Natural killer cell (primary cell): ENCODE measurements around the gene CTDSP2. TPM values are rescaled to one million over a fixed set of nuclear protein-coding genes. Genes with fewer than 3 reads are reported as not detected.

Experiments used
- ATAC-seq, 3 donors: fragments of 150-1000 bp in 2 of 3; fragments of 200-7000 bp in 1 of 3; cut with Tn5 transposase; 1 replicate in 1 of 3; 2 replicates in 2 of 3; pipeline ENCODE4 v1.10.0; 2021; ENCODE audit warnings: mild to moderate bottlenecking in 2 of 3, moderate library complexity in 2 of 3
- DNase-seq, 2 donors: peaks; one replicate each; pipeline versions ENCODE4 v3.0.0 to v3.0.0-alpha.2; 2013 to 2021; ENCODE audit warnings: mixed read lengths in 1 of 2
- H3K27ac ChIP-seq: one replicate; pipeline ENCODE4 v1.5.1; 2013; ENCODE audit warnings: mild to moderate bottlenecking, low read length
- H3K27me3 ChIP-seq: one replicate; pipeline ENCODE4 v1.6.1; 2013; ENCODE audit warnings: low read length; ENCODE audit not compliant: control insufficient read depth, insufficient read depth
- H3K36me3 ChIP-seq: one replicate; pipeline ENCODE4 v1.6.1; 2013; ENCODE audit warnings: low read length; ENCODE audit not compliant: control insufficient read depth, insufficient read depth
- H3K4me1 ChIP-seq: one replicate; pipeline ENCODE4 v1.6.1; 2013; ENCODE audit warnings: low read length; ENCODE audit not compliant: control insufficient read depth, insufficient read depth
- H3K4me3 ChIP-seq: one replicate; pipeline ENCODE4 v1.5.1; 2013; ENCODE audit warnings: low read length
- H3K9me3 ChIP-seq: one replicate; pipeline ENCODE4 v1.6.1; 2013; ENCODE audit warnings: low read length; ENCODE audit not compliant: control insufficient read depth, insufficient read depth
- H3K27ac Mint-ChIP-seq, 2 donors: one replicate each; pipeline ENCODE4 v1.8.0; 2022; ENCODE audit warnings: mild to moderate bottlenecking in 2 of 2, mixed read lengths in 2 of 2, moderate library complexity in 1 of 2
- H3K27me3 Mint-ChIP-seq, 2 donors: one replicate each; pipeline ENCODE4 v1.8.0; 2022; ENCODE audit warnings: low read depth in 2 of 2, mixed read lengths in 2 of 2
- H3K36me3 Mint-ChIP-seq: one replicate; pipeline ENCODE4 v1.8.0; 2022; ENCODE audit warnings: mixed read lengths
- H3K4me1 Mint-ChIP-seq, 2 donors: one replicate each; pipeline ENCODE4 v1.8.0; 2022; ENCODE audit warnings: mixed read lengths in 2 of 2
- H3K4me3 Mint-ChIP-seq: one replicate; pipeline ENCODE4 v1.8.0; 2022; ENCODE audit warnings: mild to moderate bottlenecking, moderate library complexity, mixed read lengths
- H3K9me3 Mint-ChIP-seq, 2 donors: one replicate each; pipeline ENCODE4 v1.8.0; 2022; ENCODE audit warnings: mixed read lengths in 2 of 2
- CTCF ChIP-seq: fragments of 200-600 bp; IDR thresholded peaks from one replicate; pipeline ENCODE4 v1.8.0; 2022; ENCODE audit warnings: antibody characterized with exemption
- WGBS: methylation state at CpG from one replicate; pipeline ENCODE4 v1.1.7; 2013; ENCODE audit warnings: missing lambda C conversion rate; ENCODE audit not compliant: insufficient coverage; 5-methylcytosine and 5-hydroxymethylcytosine counted together
- intact Hi-C: fragments of 100-400 bp; cut with micrococcal nuclease; formaldehyde crosslinking; loops from one replicate; pipeline ENCODE4 v1.14.2; 2022
- total RNA-seq, 4 donors: library from RNA; stranded (reverse); fragments of 120-200 nt in 1 of 4; gene quantifications; one replicate each; pipeline versions ENCODE4 v1.2.3 to v1.2.4, GENCODE V29; 2013 to 2022

The CTDSP2 gene
- total RNA-seq, 3 donors from 2014 or later (not counting 1 experiment from before 2014, with no cell fraction given) = 93.8 to 135 (median 123) TPM

- 92% methylated on average over 1 of the region's 4 CpGs for WGBS
- no peak overlapping the region for H3K4me3 Mint-ChIP-seq
- Histone ChIP-seq H3K27me3 (no peaks in the 10 kb centered on the region), H3K4me1 (peaks cover 74% of the 10 kb centered on the region), H3K27ac (no peak overlapping the region), H3K9me3 (no peaks in the 10 kb centered on the region), H3K4me3 (no peak overlapping the region), H3K36me3 (no peaks in the 10 kb centered on the region)
- no peaks in the 10 kb centered on the region for H3K9me3 Mint-ChIP-seq
- peaks cover 79 to 81% of the 10 kb centered on the region in 2 donors for H3K4me1 Mint-ChIP-seq
- H3K27me3 Mint-ChIP-seq = no peaks in the 10 kb centered on the region
- no peak for ATAC-seq
- TF ChIP-seq CTCF = no peak
- DNase-seq = no peak
- intact Hi-C loops = no loop called here
- no peaks in the 10 kb centered on the region for H3K36me3 Mint-ChIP-seq
- peak overlapping the region; percentile 17 to 95 for H3K27ac Mint-ChIP-seq
These were observed 5.1 kb downstream of the CTDSP2 start for GRCh38 chr12:57841445-57841844.

- peak overlapping the region; percentile 17 to 95 for H3K27ac Mint-ChIP-seq
- no peaks in the 10 kb centered on the region for H3K27me3 ChIP-seq
- intact Hi-C loops = no loop called here
- no peak for TF ChIP-seq CTCF
- H3K4me1 Mint-ChIP-seq = peaks cover 87 to 88% of the 10 kb centered on the region in 2 donors
- H3K4me3 Mint-ChIP-seq = no peak overlapping the region
- H3K4me3 ChIP-seq = no peak overlapping the region
- no peaks in the 10 kb centered on the region for H3K27me3 Mint-ChIP-seq
- ATAC-seq (no peak), DNase-seq (no peak)
- H3K27ac ChIP-seq = no peak overlapping the region
- H3K36me3 Mint-ChIP-seq = no peaks in the 10 kb centered on the region
- no peaks in the 10 kb centered on the region for H3K9me3 ChIP-seq
- H3K4me1 ChIP-seq = peaks cover 81% of the 10 kb centered on the region
- 70% methylated on average over 3 of the region's 3 CpGs for WGBS
- no peaks in the 10 kb centered on the region for H3K9me3 Mint-ChIP-seq
- no peaks in the 10 kb centered on the region for H3K36me3 ChIP-seq
These were observed 5.8 kb downstream of the CTDSP2 start for GRCh38 chr12:57840726-57841125.

DNA sequence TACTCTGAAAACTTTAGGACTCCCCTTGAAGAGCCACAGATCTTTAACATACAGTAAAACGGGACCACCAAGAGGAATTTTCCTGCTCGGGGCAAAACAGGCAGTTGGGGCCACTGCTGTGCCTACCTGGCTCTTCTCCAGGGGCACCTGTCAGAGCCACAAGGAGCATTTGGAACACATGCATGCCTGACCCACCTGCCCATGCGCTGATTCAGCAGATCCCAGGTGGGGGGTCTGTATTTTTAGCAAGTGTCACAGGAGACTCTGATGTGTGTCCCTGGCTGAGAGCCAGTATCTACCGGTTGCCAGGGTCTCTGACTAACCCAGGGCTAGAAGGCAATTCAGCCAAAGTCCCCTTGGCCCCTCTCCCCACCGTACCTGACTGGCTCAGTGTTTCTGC is 6.5 kb downstream of the CTDSP2 start:
- WGBS = 77% methylated on average over 5 of the region's 5 CpGs
- peaks cover 90 to 95% of the 10 kb centered on the region in 2 donors for H3K4me1 Mint-ChIP-seq
- H3K27me3 Mint-ChIP-seq = no peaks in the 10 kb centered on the region
- peak overlapping the region; percentile 85 to 95 for H3K27ac Mint-ChIP-seq
- H3K4me3 ChIP-seq = no peak overlapping the region
- no peaks in the 10 kb centered on the region for H3K9me3 ChIP-seq
- DNase-seq = no peak
- no peak overlapping the region for H3K4me3 Mint-ChIP-seq
- H3K9me3 Mint-ChIP-seq = no peaks in the 10 kb centered on the region
- H3K4me1 ChIP-seq = peaks cover 86% of the 10 kb centered on the region
- no peaks in the 10 kb centered on the region for H3K36me3 ChIP-seq
- no peaks in the 10 kb centered on the region for H3K36me3 Mint-ChIP-seq
- H3K27ac ChIP-seq = no peak overlapping the region
- ATAC-seq = no peak
- no peaks in the 10 kb centered on the region for H3K27me3 ChIP-seq
- intact Hi-C loops = no loop called here
- TF ChIP-seq CTCF = no peak

GRCh38 chr12:57838594-57839302 is 7.8 kb downstream of the CTDSP2 start:
- Histone ChIP-seq H3K36me3 (no peaks in the 10 kb centered on the region), H3K4me3 (no peak overlapping the region), H3K9me3 (no peaks in the 10 kb centered on the region), H3K27ac (peak overlapping the region; percentile 17), H3K4me1 (peaks cover 86% of the 10 kb centered on the region), H3K27me3 (no peaks in the 10 kb centered on the region)
- no peaks in the 10 kb centered on the region for H3K36me3 Mint-ChIP-seq
- ATAC-seq (peak in 2 of 3 donors; percentile 37 to 47), DNase-seq (peak in 1 of 2 donors; percentile 60)
- H3K4me1 Mint-ChIP-seq = peaks cover 85 to 95% of the 10 kb centered on the region in 2 donors
- peak overlapping the region; percentile 28 for H3K4me3 Mint-ChIP-seq
- 24% methylated on average over 8 of the region's 8 CpGs for WGBS
- no peaks in the 10 kb centered on the region for H3K9me3 Mint-ChIP-seq
- no peaks in the 10 kb centered on the region for H3K27me3 Mint-ChIP-seq
- H3K27ac Mint-ChIP-seq = peak overlapping the region; percentile 85 to 95
- TF ChIP-seq CTCF = no peak
- intact Hi-C loops = no loop called here
